Measurements from ENCODE around the gene MXRA5.

DNA sequence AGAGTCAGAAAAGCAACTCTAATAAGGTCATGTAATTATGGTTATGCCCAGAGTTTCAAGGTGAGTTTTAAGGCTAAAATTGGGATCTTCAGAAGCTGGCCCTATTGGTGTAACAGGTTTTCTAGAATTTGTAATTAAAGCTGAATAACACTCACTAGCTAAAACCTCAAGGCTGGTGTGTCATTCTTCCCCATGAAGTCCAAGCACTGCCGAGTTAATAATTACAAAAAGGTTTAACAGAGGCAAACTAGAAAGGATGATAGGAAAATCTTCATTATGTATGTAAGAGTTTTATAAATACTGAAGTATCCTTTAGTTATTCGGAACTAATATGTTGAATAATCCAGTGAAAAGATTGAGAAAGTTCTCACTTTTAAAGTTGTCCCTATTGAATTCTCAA, 34.3 kb downstream of the MXRA5 start:
- TF ChIP-seq CTCF (IDR thresholded peaks at IDR 0.05) (no peak), EZH2 (IDR thresholded peaks at IDR 0.05) (no peak), EZH2phosphoT487 (IDR thresholded peaks at IDR 0.05) (no peak)

Data from neural progenitor cell (in vitro differentiated cells).